Osteoblast (primary cell): ENCODE measurements around the gene VSIG10. TPM values are rescaled to one million over a fixed set of nuclear protein-coding genes. Genes with fewer than 3 reads are reported as not detected.

Experiments used
- DNase-seq: peaks from one replicate; pipeline ENCODE4 v3.0.0; 2011; ENCODE audit warnings: low spot score, mixed read lengths; ENCODE audit not compliant: insufficient read length; ENCODE audit errors: missing footprints
- H2AFZ ChIP-seq: 2 replicates; pipeline ENCODE4 v1.6.0; 2011; ENCODE audit warnings: mild to moderate bottlenecking, low read length
- H3K27ac ChIP-seq: 2 replicates; pipeline ENCODE4 v1.5.1; 2011; ENCODE audit warnings: mild to moderate bottlenecking, low read depth, low read length, moderate library complexity
- H3K27me3 ChIP-seq: 2 replicates; pipeline ENCODE4 v1.6.0; 2012; ENCODE audit warnings: mild to moderate bottlenecking, control low read depth, inconsistent platforms, low read length, moderate library complexity; ENCODE audit not compliant: insufficient read depth
- H3K36me3 ChIP-seq: 2 replicates; pipeline ENCODE4 v1.5.1; 2011; ENCODE audit warnings: mild to moderate bottlenecking, low read length, control low read depth, moderate library complexity; ENCODE audit not compliant: insufficient read depth
- H3K4me1 ChIP-seq: 2 replicates; pipeline ENCODE4 v1.5.1; 2011; ENCODE audit warnings: mild to moderate bottlenecking, low read length, control low read depth, moderate library complexity; ENCODE audit not compliant: insufficient read depth
- H3K4me2 ChIP-seq: 2 replicates; pipeline ENCODE4 v1.6.0; 2011; ENCODE audit warnings: mild to moderate bottlenecking, low read length; ENCODE audit not compliant: insufficient read depth
- H3K4me3 ChIP-seq: fragments of 200-600 bp; sonication (generic); 3 replicates; pipeline ENCODE4 v1.5.1; 2012; ENCODE audit warnings: mild to moderate bottlenecking, low read length, inconsistent platforms; ENCODE audit not compliant: insufficient read depth
- H3K79me2 ChIP-seq: 2 replicates; pipeline ENCODE4 v1.6.0; 2012; ENCODE audit warnings: mild to moderate bottlenecking, low read length, control low read depth, inconsistent platforms; ENCODE audit not compliant: insufficient read depth
- H3K9me3 ChIP-seq: 2 replicates; pipeline ENCODE4 v1.5.1; 2011; ENCODE audit warnings: low read depth, low read length, control low read depth
- H4K20me1 ChIP-seq: 2 replicates; pipeline ENCODE4 v1.6.0; 2012; ENCODE audit warnings: mild to moderate bottlenecking, low read length, control low read depth; ENCODE audit not compliant: insufficient read depth
- total RNA-seq: library from RNA; depleted of rRNA; stranded (reverse); fragments of >200 nt; gene quantifications from 2 replicates; pipeline ENCODE4 v1.2.3, GENCODE V29; 2012
- TF ChIP-seq, protein P1 (sequence below): IDR thresholded peaks from 2 replicates; pipeline ENCODE4 v1.5.1; 2011; ENCODE audit warnings: mild to moderate bottlenecking, low read depth, low read length, moderate library complexity; ENCODE audit errors: extremely low read depth

Gene VSIG10
- total RNA-seq, 1 donor: 30.4 TPM

DNA sequence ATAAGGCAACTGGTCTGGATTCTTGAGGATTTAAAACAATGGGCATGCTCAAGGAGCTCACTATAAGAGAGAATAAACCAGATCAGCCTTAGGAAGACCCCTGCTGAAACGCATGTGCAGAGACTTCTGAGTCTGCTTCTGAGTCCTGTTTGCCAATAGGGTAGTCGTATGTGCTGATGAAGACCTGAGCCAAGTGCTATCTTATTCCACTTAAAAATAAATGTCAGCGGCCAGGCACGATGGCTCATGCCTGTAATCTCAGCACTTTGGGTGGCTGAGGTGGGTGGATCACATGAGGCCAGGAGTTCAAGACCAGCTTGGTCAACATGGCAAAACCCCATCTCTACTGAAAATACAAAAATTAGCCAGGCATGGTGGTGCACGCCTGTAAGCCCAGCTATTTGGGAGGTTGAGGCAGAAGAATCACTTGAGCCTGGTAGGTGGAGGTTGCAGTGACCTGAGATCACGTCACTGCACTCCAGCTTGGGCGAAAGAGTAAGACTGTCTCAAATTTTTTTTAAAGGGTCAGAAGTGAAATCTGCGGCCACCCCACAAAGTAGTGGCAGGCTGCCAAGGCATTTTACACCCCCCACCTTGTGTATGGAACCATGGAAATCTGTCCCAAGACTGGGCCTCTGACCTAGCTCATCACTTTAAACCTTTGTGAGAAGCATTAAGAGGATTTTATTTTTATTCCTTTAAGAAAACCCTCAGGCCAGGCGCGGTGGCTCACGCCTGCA is 67.0 kb downstream of the VSIG10 start:
- Histone ChIP-seq H4K20me1 (peaks cover 15% of the 10 kb centered on the region), H3K9me3 (no peaks in the 10 kb centered on the region), H3K27me3 (no peaks in the 10 kb centered on the region), H3K79me2 (peaks cover 24% of the 10 kb centered on the region), H3K4me1 (peaks cover 4% of the 10 kb centered on the region), H3K27ac (no peak overlapping the region), H3K4me2 (no peak overlapping the region), H3K36me3 (peaks cover 89% of the 10 kb centered on the region), H3K4me3 (no peak overlapping the region), H2AFZ (no peak overlapping the region)
- no peak for DNase-seq
- TF ChIP-seq, protein P1, sequence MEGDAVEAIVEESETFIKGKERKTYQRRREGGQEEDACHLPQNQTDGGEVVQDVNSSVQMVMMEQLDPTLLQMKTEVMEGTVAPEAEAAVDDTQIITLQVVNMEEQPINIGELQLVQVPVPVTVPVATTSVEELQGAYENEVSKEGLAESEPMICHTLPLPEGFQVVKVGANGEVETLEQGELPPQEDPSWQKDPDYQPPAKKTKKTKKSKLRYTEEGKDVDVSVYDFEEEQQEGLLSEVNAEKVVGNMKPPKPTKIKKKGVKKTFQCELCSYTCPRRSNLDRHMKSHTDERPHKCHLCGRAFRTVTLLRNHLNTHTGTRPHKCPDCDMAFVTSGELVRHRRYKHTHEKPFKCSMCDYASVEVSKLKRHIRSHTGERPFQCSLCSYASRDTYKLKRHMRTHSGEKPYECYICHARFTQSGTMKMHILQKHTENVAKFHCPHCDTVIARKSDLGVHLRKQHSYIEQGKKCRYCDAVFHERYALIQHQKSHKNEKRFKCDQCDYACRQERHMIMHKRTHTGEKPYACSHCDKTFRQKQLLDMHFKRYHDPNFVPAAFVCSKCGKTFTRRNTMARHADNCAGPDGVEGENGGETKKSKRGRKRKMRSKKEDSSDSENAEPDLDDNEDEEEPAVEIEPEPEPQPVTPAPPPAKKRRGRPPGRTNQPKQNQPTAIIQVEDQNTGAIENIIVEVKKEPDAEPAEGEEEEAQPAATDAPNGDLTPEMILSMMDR: no peak

- no peaks in the 10 kb centered on the region for H3K27me3 ChIP-seq
- H4K20me1 ChIP-seq: peaks cover 15% of the 10 kb centered on the region
- H3K4me1 ChIP-seq: peaks cover 4% of the 10 kb centered on the region
- no peak overlapping the region for H2AFZ ChIP-seq
- DNase-seq: no peak
- H3K79me2 ChIP-seq: peaks cover 13% of the 10 kb centered on the region
- peaks cover 93% of the 10 kb centered on the region for H3K36me3 ChIP-seq
- TF ChIP-seq, protein P1: no peak
- H3K4me3 ChIP-seq: no peak overlapping the region
- H3K4me2 ChIP-seq: no peak overlapping the region
- no peak overlapping the region for H3K27ac ChIP-seq
- H3K9me3 ChIP-seq: no peaks in the 10 kb centered on the region
Observed at GRCh38 chr12:118035190-118036041, 68.4 kb downstream of the VSIG10 start.

- Histone ChIP-seq H3K36me3 (peaks cover 93% of the 10 kb centered on the region), H3K79me2 (peaks cover 7% of the 10 kb centered on the region), H4K20me1 (peaks cover 10% of the 10 kb centered on the region), H3K27ac (no peak overlapping the region), H3K4me2 (no peak overlapping the region), H3K9me3 (no peaks in the 10 kb centered on the region), H3K4me1 (peaks cover 4% of the 10 kb centered on the region), H3K27me3 (no peaks in the 10 kb centered on the region), H3K4me3 (no peak overlapping the region), H2AFZ (no peak overlapping the region)
- no peak for DNase-seq
- TF ChIP-seq, protein P1: peak; percentile 68
Observed at GRCh38 chr12:118034429-118035189, 69.2 kb downstream of the VSIG10 start.
